Thyroid gland (tissue), 4 donors: Measurements from ENCODE around the gene SOSTDC1.

Experiments used
- POLR2A ChIP-seq, 2 donors: fragments of 450-650 bp; IDR thresholded peaks; one replicate each; pipeline ENCODE4 v1.6.1; 2017; ENCODE audit warnings: antibody characterized with exemption in 2 of 2, mild to moderate bottlenecking in 2 of 2, moderate library complexity in 1 of 2
- TF ChIP-seq, protein P1 (sequence below), 6 experiments: fragments of 200-600 bp in 3 of 6; fragments of 450-650 bp in 3 of 6; sonication (generic) in 3 of 6; IDR thresholded peaks; one replicate each; pipeline ENCODE4 v1.5.1; 2016 to 2019; ENCODE audit warnings: antibody characterized with exemption in 6 of 6, mild to moderate bottlenecking in 2 of 6, inconsistent platforms in 1 of 6, moderate library complexity in 1 of 6

DNA sequence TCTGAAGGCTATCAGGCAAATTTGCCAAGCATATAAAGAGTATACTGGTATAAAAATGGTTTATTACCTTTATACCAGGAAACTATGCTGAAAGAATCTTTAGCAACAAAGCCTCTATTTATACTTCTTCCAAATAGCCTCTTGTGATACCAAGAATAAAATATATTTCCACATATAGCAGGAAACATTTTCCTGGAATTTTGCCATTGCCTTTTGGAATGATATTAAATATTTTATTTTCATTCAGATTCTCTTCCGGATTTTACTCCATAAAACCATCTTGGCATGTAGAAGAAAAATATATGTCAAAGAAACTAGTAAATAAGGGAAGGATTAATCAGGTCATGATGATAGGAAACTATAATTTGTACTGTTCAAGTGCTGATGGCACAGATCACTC lies 17.7 kb downstream of the SOSTDC1 start:
- TF ChIP-seq, protein P1, sequence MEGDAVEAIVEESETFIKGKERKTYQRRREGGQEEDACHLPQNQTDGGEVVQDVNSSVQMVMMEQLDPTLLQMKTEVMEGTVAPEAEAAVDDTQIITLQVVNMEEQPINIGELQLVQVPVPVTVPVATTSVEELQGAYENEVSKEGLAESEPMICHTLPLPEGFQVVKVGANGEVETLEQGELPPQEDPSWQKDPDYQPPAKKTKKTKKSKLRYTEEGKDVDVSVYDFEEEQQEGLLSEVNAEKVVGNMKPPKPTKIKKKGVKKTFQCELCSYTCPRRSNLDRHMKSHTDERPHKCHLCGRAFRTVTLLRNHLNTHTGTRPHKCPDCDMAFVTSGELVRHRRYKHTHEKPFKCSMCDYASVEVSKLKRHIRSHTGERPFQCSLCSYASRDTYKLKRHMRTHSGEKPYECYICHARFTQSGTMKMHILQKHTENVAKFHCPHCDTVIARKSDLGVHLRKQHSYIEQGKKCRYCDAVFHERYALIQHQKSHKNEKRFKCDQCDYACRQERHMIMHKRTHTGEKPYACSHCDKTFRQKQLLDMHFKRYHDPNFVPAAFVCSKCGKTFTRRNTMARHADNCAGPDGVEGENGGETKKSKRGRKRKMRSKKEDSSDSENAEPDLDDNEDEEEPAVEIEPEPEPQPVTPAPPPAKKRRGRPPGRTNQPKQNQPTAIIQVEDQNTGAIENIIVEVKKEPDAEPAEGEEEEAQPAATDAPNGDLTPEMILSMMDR (IDR thresholded peaks at IDR 0.05): no peak
- no peak for TF ChIP-seq POLR2A (IDR thresholded peaks at IDR 0.05)
